Erythroblast (primary cell): ENCODE results near the gene GOLGA6C.
"Not testable (repeated sequence)": the region's sequence is repeated elsewhere in the genome, so short reads cannot be mapped to it uniquely, and the experiment has no call there.

Experiments used
- GATA1 ChIP-seq: IDR thresholded peaks from 2 replicates; pipeline ENCODE4 v1.6.1; 2011; ENCODE audit warnings: low read depth, mild to moderate bottlenecking, control low read depth, low read length, moderate library complexity
- POLR2A ChIP-seq: IDR thresholded peaks from 2 replicates; pipeline ENCODE4 v1.6.1; 2011; ENCODE audit warnings: mild to moderate bottlenecking, low read length

- not testable (repeated sequence) for TF ChIP-seq POLR2A, GATA1
Observed at GRCh38 chr15:75275617-75276016, 17.5 kb downstream of the GOLGA6C start.
